Suprapubic skin (tissue), 4 donors: ENCODE measurements around the gene NUP160. TPM values are rescaled to one million over a fixed set of nuclear protein-coding genes. Genes with fewer than 3 reads are reported as not detected.
"Not testable (repeated sequence)": the region's sequence is repeated elsewhere in the genome, so short reads cannot be mapped to it uniquely, and the experiment has no call there.

Experiments used
- DNase-seq, 2 donors: peaks; one replicate each; pipeline ENCODE4 v3.0.0-alpha.2; 2019; ENCODE audit warnings: low spot score in 2 of 2
- H3K27ac ChIP-seq: fragments of 200-600 bp; sonication (generic); one replicate; pipeline ENCODE4 v1.5.1; 2019
- H3K27me3 ChIP-seq: fragments of 200-600 bp; sonication (generic); one replicate; pipeline ENCODE4 v1.5.1; 2019
- H3K36me3 ChIP-seq: fragments of 200-600 bp; sonication (generic); one replicate; pipeline ENCODE4 v1.5.1; 2019
- H3K4me1 ChIP-seq: fragments of 200-600 bp; sonication (generic); one replicate; pipeline ENCODE4 v1.5.1; 2019
- H3K4me3 ChIP-seq: fragments of 200-600 bp; sonication (generic); one replicate; pipeline ENCODE4 v1.5.1; 2019; ENCODE audit warnings: mild to moderate bottlenecking
- H3K9me3 ChIP-seq: fragments of 200-600 bp; sonication (generic); one replicate; pipeline ENCODE4 v1.5.1; 2019
- EP300 ChIP-seq: sonication (generic); formaldehyde crosslinking; IDR thresholded peaks from one replicate; pipeline ENCODE4 v1.6.1; 2017; ENCODE audit warnings: antibody characterized with exemption
- POLR2A ChIP-seq, 2 donors: fragments of 450-650 bp; IDR thresholded peaks; one replicate each; pipeline ENCODE4 v1.6.1; 2017; ENCODE audit warnings: antibody characterized with exemption in 2 of 2, mild to moderate bottlenecking in 2 of 2, moderate library complexity in 2 of 2
- POLR2AphosphoS5 ChIP-seq, 3 donors: sonication (generic); formaldehyde crosslinking; IDR thresholded peaks; one replicate each; pipeline ENCODE4 v1.6.1; 2017; ENCODE audit warnings: antibody characterized with exemption in 3 of 3
- WGBS: methylation state at CpG from one replicate; pipeline ENCODE4 v1.1.5; 2018; 5-methylcytosine and 5-hydroxymethylcytosine counted together
- total RNA-seq, 4 donors: library from RNA; depleted of rRNA; stranded (reverse); fragments of >200 nt; gene quantifications; one replicate each; pipeline ENCODE4 v1.1.0, GENCODE V29; 2016
- TF ChIP-seq, protein P1 (sequence below), 2 donors: fragments of 200-600 bp in 1 of 2; fragments of 450-650 bp in 1 of 2; sonication (generic) in 1 of 2; IDR thresholded peaks; one replicate each; pipeline ENCODE4 v1.5.1; 2016 to 2019; ENCODE audit warnings: antibody characterized with exemption in 2 of 2, mild to moderate bottlenecking in 1 of 2, moderate library complexity in 1 of 2

NUP160 gene
- total RNA-seq, 4 donors from 2014 or later, result 17.5 to 55.7 (median 26.6) TPM

DNA sequence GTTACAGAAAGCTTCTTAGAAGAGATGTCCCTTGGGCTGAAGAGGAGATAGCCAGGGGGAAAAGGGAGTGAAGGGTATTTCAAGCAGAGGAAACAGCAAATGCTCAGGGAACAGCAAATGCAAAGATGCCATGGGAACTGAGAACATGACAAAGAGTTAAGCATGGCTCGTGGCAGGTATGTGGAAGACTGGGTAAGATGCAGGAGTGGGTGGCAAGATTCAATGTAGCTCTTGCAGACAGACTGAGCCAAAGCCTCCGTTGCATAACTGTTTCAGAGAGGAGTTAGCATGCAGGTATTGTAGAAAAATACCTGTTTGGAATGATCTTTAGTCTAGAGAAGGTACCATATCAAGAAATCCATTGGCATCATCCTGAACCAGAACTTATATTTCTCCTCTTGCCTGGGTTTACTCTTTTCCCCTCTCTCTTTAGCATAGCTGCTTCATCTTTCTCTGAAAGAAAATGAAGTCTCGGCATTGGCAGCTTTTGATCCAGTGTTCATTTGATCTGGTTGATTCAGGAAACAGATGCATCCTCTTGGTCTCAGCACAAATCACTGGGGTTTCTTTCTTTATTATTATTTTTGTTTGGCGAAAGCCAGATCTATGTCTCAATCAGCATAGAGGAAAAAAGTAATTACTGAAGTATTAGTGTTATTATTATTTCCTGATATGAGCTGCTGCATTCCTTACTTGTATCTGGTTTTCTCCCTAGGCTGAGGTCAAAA lies 41.7 kb upstream of the NUP160 start:
- Histone ChIP-seq H3K4me3 (no peak overlapping the region), H3K9me3 (no peaks in the 10 kb centered on the region), H3K27me3 (no peaks in the 10 kb centered on the region), H3K4me1 (peaks cover 18% of the 10 kb centered on the region), H3K27ac (no peak overlapping the region), H3K36me3 (no peaks in the 10 kb centered on the region)
- DNase-seq, result no peak
- TF ChIP-seq, protein P1, sequence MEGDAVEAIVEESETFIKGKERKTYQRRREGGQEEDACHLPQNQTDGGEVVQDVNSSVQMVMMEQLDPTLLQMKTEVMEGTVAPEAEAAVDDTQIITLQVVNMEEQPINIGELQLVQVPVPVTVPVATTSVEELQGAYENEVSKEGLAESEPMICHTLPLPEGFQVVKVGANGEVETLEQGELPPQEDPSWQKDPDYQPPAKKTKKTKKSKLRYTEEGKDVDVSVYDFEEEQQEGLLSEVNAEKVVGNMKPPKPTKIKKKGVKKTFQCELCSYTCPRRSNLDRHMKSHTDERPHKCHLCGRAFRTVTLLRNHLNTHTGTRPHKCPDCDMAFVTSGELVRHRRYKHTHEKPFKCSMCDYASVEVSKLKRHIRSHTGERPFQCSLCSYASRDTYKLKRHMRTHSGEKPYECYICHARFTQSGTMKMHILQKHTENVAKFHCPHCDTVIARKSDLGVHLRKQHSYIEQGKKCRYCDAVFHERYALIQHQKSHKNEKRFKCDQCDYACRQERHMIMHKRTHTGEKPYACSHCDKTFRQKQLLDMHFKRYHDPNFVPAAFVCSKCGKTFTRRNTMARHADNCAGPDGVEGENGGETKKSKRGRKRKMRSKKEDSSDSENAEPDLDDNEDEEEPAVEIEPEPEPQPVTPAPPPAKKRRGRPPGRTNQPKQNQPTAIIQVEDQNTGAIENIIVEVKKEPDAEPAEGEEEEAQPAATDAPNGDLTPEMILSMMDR (IDR thresholded peaks at IDR 0.05), result no peak
- no peak for TF ChIP-seq POLR2A (IDR thresholded peaks at IDR 0.05)
- no peak for TF ChIP-seq EP300
- no peak for TF ChIP-seq POLR2AphosphoS5 (IDR thresholded peaks at IDR 0.05)
- 21% methylated on average over 4 of the region's 4 CpGs for WGBS

DNA sequence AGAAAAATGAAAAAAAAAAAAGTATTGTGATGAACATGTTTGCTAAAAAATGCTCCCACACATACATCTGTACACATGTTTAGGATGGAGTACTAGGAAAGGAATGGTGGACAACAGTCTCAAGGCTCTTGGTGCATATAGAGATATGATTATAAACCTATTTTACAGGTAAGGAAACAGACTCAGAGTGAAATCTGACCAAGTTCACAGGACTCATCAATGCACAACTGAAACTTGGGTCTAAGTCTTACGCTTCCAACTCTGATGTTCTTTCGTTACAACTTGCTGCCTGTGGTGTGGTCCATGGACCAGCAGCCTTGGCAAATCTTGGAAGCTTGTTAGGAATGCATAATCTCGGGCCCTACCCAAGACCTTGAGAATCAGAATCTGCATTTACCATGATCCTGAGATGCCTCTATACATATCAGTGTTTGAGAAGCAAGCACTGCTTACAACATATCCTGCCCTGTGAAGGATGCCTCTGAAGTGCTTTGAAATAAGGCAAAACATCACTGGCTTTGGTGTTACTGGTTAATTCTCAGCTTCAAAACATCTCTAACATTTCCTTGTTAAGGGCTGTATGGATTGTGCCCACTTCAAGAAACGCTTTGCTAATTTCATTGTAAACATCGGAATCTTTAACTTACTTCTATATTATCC lies 39.9 kb upstream of the NUP160 start:
- no peak overlapping the region for H3K4me3 ChIP-seq
- no peaks in the 10 kb centered on the region for H3K27me3 ChIP-seq
- 92% methylated on average over 5 of the region's 5 CpGs for WGBS
- H3K9me3 ChIP-seq, result no peaks in the 10 kb centered on the region
- TF ChIP-seq, protein P1 (IDR thresholded peaks at IDR 0.05), result no peak
- TF ChIP-seq POLR2AphosphoS5 (IDR thresholded peaks at IDR 0.05) (no peak), EP300 (no peak), POLR2A (IDR thresholded peaks at IDR 0.05) (no peak)
- H3K27ac ChIP-seq, result no peak overlapping the region
- H3K4me1 ChIP-seq, result peaks cover 18% of the 10 kb centered on the region
- H3K36me3 ChIP-seq, result no peaks in the 10 kb centered on the region
- DNase-seq, result no peak

DNA sequence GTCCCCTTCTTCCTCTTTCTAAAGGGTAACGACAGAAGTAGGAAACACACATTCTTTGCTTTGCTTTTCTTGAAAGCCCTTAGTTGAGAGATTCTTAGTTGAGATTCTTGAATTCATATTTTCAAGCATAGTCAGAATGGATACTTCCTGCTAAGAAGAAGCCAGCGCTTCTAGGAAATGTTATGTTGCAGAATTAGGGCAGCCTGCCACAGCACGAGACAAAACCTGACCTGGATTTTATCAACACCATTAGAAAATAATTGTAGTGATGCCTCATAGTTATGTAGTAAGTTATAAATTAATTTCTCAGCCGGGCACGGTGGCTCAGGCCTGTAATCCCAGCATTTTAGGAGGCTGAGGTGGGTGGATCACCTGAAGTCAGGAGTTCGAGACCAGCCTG lies 37.9 kb upstream of the NUP160 start:
- H3K36me3 ChIP-seq, result no peaks in the 10 kb centered on the region
- WGBS, result 28% methylated on average over 6 of the region's 6 CpGs
- no peaks in the 10 kb centered on the region for H3K27me3 ChIP-seq
- no peak overlapping the region for H3K27ac ChIP-seq
- H3K4me3 ChIP-seq, result no peak overlapping the region
- TF ChIP-seq POLR2AphosphoS5 (IDR thresholded peaks at IDR 0.05), result no peak
- no peak for TF ChIP-seq POLR2A (IDR thresholded peaks at IDR 0.05)
- TF ChIP-seq, protein P1 (IDR thresholded peaks at IDR 0.05), result no peak
- no peak for TF ChIP-seq EP300
- no peaks in the 10 kb centered on the region for H3K9me3 ChIP-seq
- DNase-seq, result peak in 1 of 2 donors; percentile 71
- peaks cover 21% of the 10 kb centered on the region for H3K4me1 ChIP-seq

DNA sequence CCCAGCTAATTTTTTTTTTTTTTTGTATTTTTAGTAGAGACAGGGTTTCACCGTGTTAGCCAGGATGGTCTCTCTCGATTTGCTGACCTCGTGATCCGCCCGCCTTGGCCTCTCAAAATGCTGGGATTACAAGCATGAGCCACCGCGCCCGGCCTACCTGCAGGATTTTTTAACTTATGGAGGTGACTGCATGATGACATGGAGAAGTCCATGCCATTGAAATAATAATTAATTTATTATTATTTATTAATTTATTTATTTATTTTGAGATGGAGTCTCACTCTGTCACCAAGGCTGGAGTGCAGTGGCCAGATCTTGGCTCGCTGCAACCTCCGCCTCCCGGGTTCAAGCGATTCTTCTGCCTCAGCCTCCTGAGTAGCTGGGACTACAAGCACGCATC lies 34.3 kb upstream of the NUP160 start:
- not testable (repeated sequence) for H3K4me3 ChIP-seq, H3K27ac ChIP-seq
- 88% methylated on average over 13 of the region's 13 CpGs for WGBS

DNA sequence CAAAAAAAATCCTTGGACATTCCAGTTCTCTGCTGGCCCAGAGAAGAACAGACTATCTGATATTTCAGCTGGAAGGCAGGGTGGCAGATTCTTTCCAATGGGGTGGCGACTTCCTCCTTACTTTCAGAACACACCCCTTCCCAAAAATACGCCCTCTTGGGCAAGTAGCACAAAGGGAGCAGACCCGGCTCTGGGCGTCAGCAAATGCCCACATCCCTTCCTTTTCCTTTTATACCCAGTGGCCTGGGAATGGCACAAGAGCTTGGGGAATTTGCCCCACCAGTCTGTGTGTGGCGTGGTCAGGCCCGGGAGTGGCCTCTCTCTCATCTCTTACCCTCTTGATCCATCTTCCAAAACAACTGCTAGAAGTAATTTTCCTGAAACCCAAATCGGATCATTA lies 33.0 kb upstream of the NUP160 start:
- peaks cover 17% of the 10 kb centered on the region for H3K4me1 ChIP-seq
- 53% methylated on average over 7 of the region's 7 CpGs for WGBS
- H3K27me3 ChIP-seq, result no peaks in the 10 kb centered on the region
- H3K36me3 ChIP-seq, result no peaks in the 10 kb centered on the region
- DNase-seq, result no peak
- TF ChIP-seq EP300, result no peak
- TF ChIP-seq, protein P1 (IDR thresholded peaks at IDR 0.05), result no peak
- TF ChIP-seq POLR2AphosphoS5 (IDR thresholded peaks at IDR 0.05), result no peak
- no peak for TF ChIP-seq POLR2A (IDR thresholded peaks at IDR 0.05)
- no peaks in the 10 kb centered on the region for H3K9me3 ChIP-seq
- no peak overlapping the region for H3K4me3 ChIP-seq
- H3K27ac ChIP-seq, result no peak overlapping the region

More for the DNA sequence above, 34.3 kb upstream of the NUP160 start:
- H3K4me1 ChIP-seq, result peaks cover 17% of the 10 kb centered on the region
- H3K36me3 ChIP-seq, H3K27me3 ChIP-seq, DNase-seq, H3K9me3 ChIP-seq: not testable (repeated sequence)
